Activated T-cell treated with anti-CD3 and anti-CD28 coated beads, Interleukin-2, amount 50 U/mL, for 1 hour (primary cell): ENCODE results near the gene AGBL1.

Experiments used
- DNase-seq: peaks from one replicate; pipeline ENCODE4 v3.0.0-alpha.2; 2020

The AGBL1 gene

GRCh38 chr15:86079508-86080266 is at the start of gene AGBL1:
AGBL1 (plus strand) TSS chr15:86079871.
- no peak for DNase-seq

GRCh38 chr15:86034904-86035303 is 44.8 kb upstream of the AGBL1 start:
- no peak for DNase-seq

- DNase-seq: no peak
These were observed 43.4 kb upstream of the AGBL1 start for GRCh38 chr15:86036243-86036642.

GRCh38 chr15:86038491-86038890 is 41.2 kb upstream of the AGBL1 start:
- no peak for DNase-seq

- DNase-seq: no peak
These were observed 39.2 kb upstream of the AGBL1 start for GRCh38 chr15:86040356-86041033.

GRCh38 chr15:86041399-86041798 is 38.3 kb upstream of the AGBL1 start:
- no peak for DNase-seq

- no peak for DNase-seq
These were observed 37.4 kb upstream of the AGBL1 start for GRCh38 chr15:86042226-86042625.

- no peak for DNase-seq
These were observed 34.7 kb upstream of the AGBL1 start for GRCh38 chr15:86044981-86045380.

GRCh38 chr15:86054338-86054737 is 25.3 kb upstream of the AGBL1 start:
- DNase-seq: no peak

GRCh38 chr15:86055688-86056087 is 24.0 kb upstream of the AGBL1 start:
- no peak for DNase-seq

GRCh38 chr15:86059851-86060250 is 19.8 kb upstream of the AGBL1 start:
- DNase-seq: no peak

- no peak for DNase-seq
These were observed 19.0 kb upstream of the AGBL1 start for GRCh38 chr15:86060674-86061073.

- no peak for DNase-seq
These were observed 18.1 kb upstream of the AGBL1 start for GRCh38 chr15:86061581-86061980.

- no peak for DNase-seq
These were observed 16.9 kb upstream of the AGBL1 start for GRCh38 chr15:86062646-86063243.

GRCh38 chr15:86063356-86064095 is 16.1 kb upstream of the AGBL1 start:
- no peak for DNase-seq

GRCh38 chr15:86064326-86064725 is 15.3 kb upstream of the AGBL1 start:
- no peak for DNase-seq

- DNase-seq: no peak
These were observed 13.4 kb upstream of the AGBL1 start for GRCh38 chr15:86066174-86066834.

- no peak for DNase-seq
These were observed 6.4 kb upstream of the AGBL1 start for GRCh38 chr15:86073281-86073680.

GRCh38 chr15:86076468-86076867 is 3.2 kb upstream of the AGBL1 start:
- no peak for DNase-seq

GRCh38 chr15:86077070-86077469 is 2.6 kb upstream of the AGBL1 start:
- DNase-seq: no peak

- no peak for DNase-seq
These were observed 631 bp downstream of the AGBL1 start for GRCh38 chr15:86080302-86080701.

GRCh38 chr15:86082619-86083380 is 3.1 kb downstream of the AGBL1 start:
- no peak for DNase-seq
